Rectal smooth muscle tissue (tissue), 1 donor: ENCODE data around the gene ZNF331.

Experiments
- H3K27ac ChIP-seq: one replicate; pipeline ENCODE4 v1.7.0; 2013; ENCODE audit warnings: low read depth, low read length, inconsistent platforms
- H3K27me3 ChIP-seq: one replicate; pipeline ENCODE4 v1.7.0; 2013; ENCODE audit warnings: low read length; ENCODE audit not compliant: control insufficient read depth, insufficient read depth
- H3K36me3 ChIP-seq: one replicate; pipeline ENCODE4 v1.7.0; 2013; ENCODE audit warnings: low read length; ENCODE audit not compliant: control insufficient read depth, insufficient read depth
- H3K4me1 ChIP-seq: one replicate; pipeline ENCODE4 v1.7.0; 2013; ENCODE audit warnings: low read length; ENCODE audit not compliant: control insufficient read depth, insufficient read depth
- H3K4me3 ChIP-seq: one replicate; pipeline ENCODE4 v1.7.0; 2013; ENCODE audit warnings: low read length
- H3K9ac ChIP-seq: one replicate; pipeline ENCODE4 v1.7.0; 2013; ENCODE audit warnings: low read length

ZNF331 gene

DNA sequence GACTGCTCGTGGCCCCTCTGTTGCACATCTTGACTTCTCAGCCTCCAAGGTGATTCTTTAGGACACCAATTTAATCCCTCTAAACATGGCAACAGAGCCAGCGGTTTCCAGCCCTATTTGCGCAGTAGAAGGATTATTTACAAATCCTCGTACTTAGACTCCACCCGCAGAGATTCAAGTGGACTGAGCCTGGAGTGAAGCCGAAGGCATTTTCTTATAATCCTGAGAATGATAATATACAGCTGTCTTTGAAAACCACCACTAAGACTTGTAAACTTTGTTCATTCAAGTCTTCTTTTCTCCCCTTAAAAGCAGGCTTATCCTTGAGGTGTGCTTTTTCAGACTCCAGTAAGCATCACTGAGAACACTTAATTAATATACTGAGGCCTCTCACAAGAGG is 89.0 kb downstream of the ZNF331 start:
- Histone ChIP-seq H3K4me1 (no peaks in the 10 kb centered on the region), H3K27ac (no peak overlapping the region), H3K27me3 (no peaks in the 10 kb centered on the region)

More for the DNA sequence above, 89.0 kb downstream of the ZNF331 start:
- Histone ChIP-seq H3K36me3 (no peaks in the 10 kb centered on the region), H3K4me3 (no peak overlapping the region), H3K9ac (no peak overlapping the region)
